Measurements from ENCODE around the gene HBS1L. TPM values are rescaled to one million over a fixed set of nuclear protein-coding genes. Genes with fewer than 3 reads are reported as not detected.

HBS1L gene
- total and polyA plus RNA-seq, 8 donors, result 55.1 to 71.5 (median 63.4) TPM

DNA sequence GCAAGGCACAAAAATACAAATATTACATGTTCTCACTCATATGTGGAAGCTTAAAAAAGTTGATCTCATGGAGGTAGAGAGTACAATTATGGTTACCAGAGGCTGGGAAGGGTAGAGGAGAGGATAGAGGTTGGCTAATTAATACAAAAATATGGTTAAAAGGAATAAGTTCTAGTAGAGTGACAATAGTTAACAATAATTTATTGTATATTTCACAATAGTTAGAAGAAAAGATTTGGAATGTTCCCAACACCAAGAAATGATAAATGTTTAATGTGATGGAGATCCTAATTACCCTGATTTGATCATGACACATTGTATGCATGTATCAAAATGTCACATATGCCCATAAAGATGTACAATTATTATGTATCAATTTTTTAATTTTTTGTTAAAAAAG, 106.5 kb downstream of the HBS1L start:
- no peak for DNase-seq
- Histone ChIP-seq H3K4me3 (no peak overlapping the region), H3K27me3 (no peaks in the 10 kb centered on the region), H3K36me3 (no peaks in the 10 kb centered on the region), H3K4me1 (no peaks in the 10 kb centered on the region), H3K27ac (no peak overlapping the region), H3K9me3 (no peaks in the 10 kb centered on the region)
- ATAC-seq, result no peak
- TF ChIP-seq, protein P1, sequence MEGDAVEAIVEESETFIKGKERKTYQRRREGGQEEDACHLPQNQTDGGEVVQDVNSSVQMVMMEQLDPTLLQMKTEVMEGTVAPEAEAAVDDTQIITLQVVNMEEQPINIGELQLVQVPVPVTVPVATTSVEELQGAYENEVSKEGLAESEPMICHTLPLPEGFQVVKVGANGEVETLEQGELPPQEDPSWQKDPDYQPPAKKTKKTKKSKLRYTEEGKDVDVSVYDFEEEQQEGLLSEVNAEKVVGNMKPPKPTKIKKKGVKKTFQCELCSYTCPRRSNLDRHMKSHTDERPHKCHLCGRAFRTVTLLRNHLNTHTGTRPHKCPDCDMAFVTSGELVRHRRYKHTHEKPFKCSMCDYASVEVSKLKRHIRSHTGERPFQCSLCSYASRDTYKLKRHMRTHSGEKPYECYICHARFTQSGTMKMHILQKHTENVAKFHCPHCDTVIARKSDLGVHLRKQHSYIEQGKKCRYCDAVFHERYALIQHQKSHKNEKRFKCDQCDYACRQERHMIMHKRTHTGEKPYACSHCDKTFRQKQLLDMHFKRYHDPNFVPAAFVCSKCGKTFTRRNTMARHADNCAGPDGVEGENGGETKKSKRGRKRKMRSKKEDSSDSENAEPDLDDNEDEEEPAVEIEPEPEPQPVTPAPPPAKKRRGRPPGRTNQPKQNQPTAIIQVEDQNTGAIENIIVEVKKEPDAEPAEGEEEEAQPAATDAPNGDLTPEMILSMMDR (IDR thresholded peaks at IDR 0.05), result no peak
- intact Hi-C loops (cut with DNase I), result no loop called here

DNA sequence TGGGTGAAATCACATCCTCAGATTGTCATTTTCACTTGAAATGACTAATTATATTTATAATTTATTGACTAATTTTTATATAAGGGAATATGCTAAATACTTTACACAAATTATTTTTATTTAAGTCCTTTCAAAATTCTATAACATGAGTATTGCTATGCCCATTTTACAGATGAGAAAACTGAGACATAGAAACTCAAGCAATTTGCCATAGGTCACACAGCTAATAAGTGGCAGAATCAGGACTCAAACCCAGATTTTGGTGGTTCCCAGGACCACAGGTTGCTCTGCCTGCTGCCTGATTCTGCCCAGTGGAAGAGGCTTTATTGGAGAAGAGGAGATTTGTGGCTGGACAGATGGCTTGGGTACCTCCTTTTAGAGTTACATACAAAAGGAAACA, 109.6 kb downstream of the HBS1L start:
- H3K4me1 ChIP-seq, result no peaks in the 10 kb centered on the region
- no peak for DNase-seq
- intact Hi-C loops (cut with DNase I), result no loop called here

DNA sequence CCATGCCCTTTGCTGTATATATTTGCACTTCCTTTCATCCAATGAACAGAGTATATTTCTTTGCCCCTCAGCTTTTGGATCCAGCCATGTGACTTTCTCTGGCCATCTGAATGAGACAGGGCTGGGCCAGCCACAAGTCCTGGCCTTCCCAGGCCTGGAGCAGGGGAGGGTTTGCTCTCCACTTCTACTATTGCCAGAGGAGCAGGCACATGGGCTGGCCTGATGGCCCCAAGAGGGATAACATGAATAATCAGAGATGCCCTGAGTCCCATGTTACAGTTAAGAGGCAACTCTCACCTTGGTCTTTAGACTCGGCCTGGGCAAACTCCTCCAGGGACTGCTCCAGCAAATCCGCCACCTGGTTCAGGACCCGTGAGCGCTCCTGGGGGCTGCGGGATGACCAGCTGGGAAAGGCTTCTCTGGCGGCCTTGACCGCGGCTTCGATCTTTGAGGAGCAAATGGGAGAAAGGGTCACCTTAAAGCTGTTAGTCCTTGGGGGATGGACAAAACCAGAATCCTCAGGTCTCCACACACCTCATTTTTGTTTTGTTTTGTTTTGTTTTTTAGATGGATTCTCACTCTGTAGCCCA, 111.0 kb downstream of the HBS1L start:
- TF ChIP-seq, protein P1 (IDR thresholded peaks at IDR 0.05), result no peak
- DNase-seq (no peak), ATAC-seq (no peak)
- Histone ChIP-seq H3K27ac (no peak overlapping the region), H3K36me3 (no peaks in the 10 kb centered on the region), H3K4me3 (no peak overlapping the region), H3K4me1 (no peaks in the 10 kb centered on the region), H3K27me3 (no peaks in the 10 kb centered on the region), H3K9me3 (no peaks in the 10 kb centered on the region)
- intact Hi-C loops (cut with DNase I), result no loop called here

More for the DNA sequence above, 109.6 kb downstream of the HBS1L start:
- ATAC-seq, result no peak
- no peaks in the 10 kb centered on the region for H3K36me3 ChIP-seq
- no peak overlapping the region for H3K27ac ChIP-seq
- TF ChIP-seq, protein P1 (IDR thresholded peaks at IDR 0.05), result no peak
- H3K4me3 ChIP-seq, result no peak overlapping the region
- H3K27me3 ChIP-seq, result no peaks in the 10 kb centered on the region
- no peaks in the 10 kb centered on the region for H3K9me3 ChIP-seq

DNA sequence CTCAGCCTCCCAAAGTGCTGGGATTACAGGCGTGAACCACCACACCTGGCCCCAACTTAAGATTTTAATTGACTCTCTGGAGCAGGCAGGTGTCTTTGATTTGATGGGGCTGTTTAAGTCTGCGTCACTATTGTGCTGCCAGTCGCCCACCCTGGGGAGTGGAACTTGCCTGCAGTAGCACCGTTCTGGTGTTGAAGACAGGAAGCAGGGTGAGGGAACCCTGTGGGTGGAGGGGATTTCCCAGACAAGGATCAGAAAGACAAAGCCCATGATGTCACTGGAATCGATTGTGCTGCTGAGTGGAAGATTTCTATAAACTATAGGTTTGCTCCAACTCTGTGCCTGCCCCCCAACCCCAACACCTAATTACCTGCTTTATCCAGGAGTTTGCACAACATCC, 115.7 kb downstream of the HBS1L start:
- no peaks in the 10 kb centered on the region for H3K36me3 ChIP-seq

DNA sequence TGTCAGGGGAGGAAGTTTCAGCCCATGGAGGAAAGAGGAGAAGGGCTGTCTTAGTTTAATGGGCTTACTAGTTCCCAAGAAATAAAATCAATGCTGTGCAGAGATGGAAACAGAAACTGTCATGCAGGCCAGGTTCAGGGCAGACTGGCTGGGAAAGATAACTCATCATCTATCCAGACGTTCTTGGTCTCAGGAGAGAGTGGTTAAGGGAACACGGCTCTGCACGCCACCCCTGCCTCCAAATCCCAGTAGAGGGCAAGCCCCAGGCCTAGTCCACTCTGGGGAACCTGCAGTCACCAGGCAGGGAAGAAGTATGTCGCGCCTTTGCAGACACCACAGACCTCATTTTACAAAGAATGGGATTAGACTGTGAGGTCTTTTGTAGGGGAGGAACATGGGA, 117.2 kb downstream of the HBS1L start:
- H3K27ac ChIP-seq, result no peak overlapping the region
- DNase-seq (no peak), ATAC-seq (no peak)
- no peaks in the 10 kb centered on the region for H3K36me3 ChIP-seq
- no peaks in the 10 kb centered on the region for H3K9me3 ChIP-seq
- intact Hi-C loops (cut with DNase I), result loop anchor here in 1 of 2 donors (10.0 kb wide), 1 partner anchor 783 kb away; no protein-coding TSS in a partner anchor
- TF ChIP-seq, protein P1 (IDR thresholded peaks at IDR 0.05), result no peak
- no peak overlapping the region for H3K4me3 ChIP-seq
- no peaks in the 10 kb centered on the region for H3K27me3 ChIP-seq
- H3K4me1 ChIP-seq, result no peaks in the 10 kb centered on the region

More for the DNA sequence above, 115.7 kb downstream of the HBS1L start:
- H3K9me3 ChIP-seq, result no peaks in the 10 kb centered on the region
- intact Hi-C loops (cut with DNase I), result loop anchor here in 1 of 2 donors (10.0 kb wide), 1 partner anchor 784 kb away; no protein-coding TSS in a partner anchor
- no peak overlapping the region for H3K4me3 ChIP-seq
- ATAC-seq (no peak), DNase-seq (no peak)
- H3K27me3 ChIP-seq, result no peaks in the 10 kb centered on the region
- TF ChIP-seq, protein P1 (IDR thresholded peaks at IDR 0.05), result no peak
- no peaks in the 10 kb centered on the region for H3K4me1 ChIP-seq
- no peak overlapping the region for H3K27ac ChIP-seq
